GM12864 (cell line): ENCODE data around the gene MEF2C.

Experiments used
- DNase-seq: peaks from one replicate; pipeline ENCODE4 v3.0.0-alpha.2; 2011; ENCODE audit warnings: low read depth
- H3K4me3 ChIP-seq: 2 replicates; pipeline ENCODE4 v1.5.1; 2011; ENCODE audit warnings: mild to moderate bottlenecking, low read depth, low read length, control low read depth
- CTCF ChIP-seq: IDR thresholded peaks from 2 replicates; pipeline ENCODE4 v1.5.1; 2011; ENCODE audit warnings: low read depth, mild to moderate bottlenecking, moderate library complexity, low read length, control low read depth, inconsistent platforms; ENCODE audit errors: missing control alignments

MEF2C gene

GRCh38 chr5:88689668-88690408, 193.1 kb downstream of the MEF2C start:
- TF ChIP-seq CTCF: no peak
- DNase-seq: no peak
- no peak overlapping the region for H3K4me3 ChIP-seq

DNA sequence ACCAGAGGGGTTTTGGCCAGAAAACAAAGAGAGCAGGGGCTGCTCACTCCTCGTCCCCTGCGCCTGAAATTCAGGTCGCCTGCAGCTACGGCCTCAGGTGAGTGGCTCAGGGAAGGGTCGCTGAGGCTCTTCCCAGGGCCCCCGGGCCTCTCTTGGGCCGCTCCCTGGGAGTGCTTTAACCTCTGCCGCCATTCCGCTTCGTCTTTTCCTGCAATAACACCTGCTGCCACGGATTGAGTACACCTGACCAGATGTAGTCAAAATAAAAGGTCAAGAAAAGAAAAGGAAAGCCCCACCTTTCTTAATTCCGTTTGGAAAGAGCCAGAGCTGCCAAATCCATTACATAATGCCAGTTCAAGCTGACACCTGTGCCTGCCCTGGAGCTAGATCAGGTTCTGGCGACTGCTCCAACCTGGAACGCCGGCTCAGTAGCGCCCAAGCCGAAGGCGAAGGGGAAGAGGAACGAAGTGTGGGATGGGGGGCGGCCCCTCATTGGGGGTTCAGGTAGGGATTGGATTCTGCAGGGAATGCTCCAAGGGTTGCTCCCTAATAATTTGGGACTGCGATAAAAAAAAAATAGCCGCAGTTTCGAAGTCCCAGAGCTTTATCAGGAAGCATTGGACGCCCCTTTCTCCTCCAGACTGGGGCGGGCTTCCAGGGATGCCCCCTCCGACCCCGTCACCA, 193.9 kb downstream of the MEF2C start:
- no peak for TF ChIP-seq CTCF
- H3K4me3 ChIP-seq: no peak overlapping the region
- no peak for DNase-seq

GRCh38 chr5:88688156-88688983, 194.6 kb downstream of the MEF2C start:
- no peak for DNase-seq
- TF ChIP-seq CTCF: no peak
- no peak overlapping the region for H3K4me3 ChIP-seq

DNA sequence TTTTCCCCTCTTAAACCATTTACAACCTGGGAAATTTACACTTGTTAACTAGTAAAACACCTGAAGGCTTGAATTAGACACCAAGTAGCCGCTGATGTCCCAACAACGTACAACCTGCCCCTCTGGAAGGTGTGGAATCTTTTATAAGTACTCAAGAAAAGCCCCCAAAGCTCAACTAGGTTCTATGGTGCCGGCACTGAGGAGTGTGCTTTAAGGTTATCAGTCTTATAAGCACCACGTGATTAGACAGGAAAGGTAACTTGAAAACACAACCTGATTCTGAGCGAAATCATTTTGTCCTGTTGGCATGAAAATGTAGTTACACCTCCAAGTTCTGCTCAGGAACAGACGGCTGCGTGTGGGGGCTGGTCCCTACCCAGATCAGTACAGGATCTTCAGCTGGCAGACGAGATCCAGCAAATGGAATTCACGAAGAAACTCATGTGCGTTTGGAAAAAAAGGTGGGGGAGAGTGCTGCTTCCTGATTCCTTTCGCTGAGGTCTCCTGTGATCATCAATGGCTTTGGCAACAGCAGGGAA, 195.5 kb downstream of the MEF2C start:
- H3K4me3 ChIP-seq: no peak overlapping the region
- DNase-seq: no peak
- no peak for TF ChIP-seq CTCF

- H3K4me3 ChIP-seq: no peak overlapping the region
- DNase-seq: no peak
- TF ChIP-seq CTCF: no peak
Observed at GRCh38 chr5:88686726-88687125, 196.3 kb downstream of the MEF2C start.

DNA sequence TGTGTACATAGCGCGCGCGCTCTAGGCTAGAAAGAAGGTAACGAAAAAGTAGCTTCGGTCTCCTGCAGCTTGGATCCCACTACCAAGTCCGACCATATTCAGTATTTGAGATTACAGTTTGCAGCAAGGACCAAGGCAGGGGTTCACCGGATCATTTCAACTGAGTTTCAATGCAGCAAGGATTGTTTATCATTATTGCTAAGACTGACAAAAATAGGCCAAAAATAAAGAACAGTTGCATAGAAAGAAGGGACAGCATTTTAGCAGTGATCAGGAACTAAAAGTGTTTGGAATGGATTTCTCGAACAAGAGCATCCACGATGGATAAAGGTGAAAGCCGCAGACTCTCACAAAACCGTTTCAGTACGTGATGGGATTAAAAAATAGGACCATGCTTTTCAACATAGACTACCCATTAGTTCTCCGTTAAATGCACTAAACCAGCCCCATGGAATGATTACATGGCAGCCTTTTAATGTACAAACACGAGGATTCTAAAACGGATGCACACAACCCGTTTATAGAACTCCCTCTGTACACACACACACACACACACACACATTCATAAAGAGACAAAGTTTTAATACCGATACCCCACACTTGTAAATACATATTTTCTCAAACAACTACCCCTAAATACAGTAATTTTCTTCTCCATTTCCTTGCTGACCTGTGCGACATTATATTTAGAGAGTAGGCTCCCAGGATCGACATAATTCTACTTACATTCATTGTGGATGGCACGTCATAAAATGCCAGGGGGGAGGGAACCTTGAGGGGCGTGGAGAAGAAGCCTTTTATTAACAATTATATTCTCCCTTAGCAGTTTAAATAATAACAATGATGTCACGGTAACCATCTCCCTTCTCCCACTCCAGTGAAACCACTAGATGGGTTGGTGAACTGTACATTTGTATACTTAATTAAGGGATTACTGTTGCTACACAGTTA, 197.1 kb downstream of the MEF2C start:
- no peak for TF ChIP-seq CTCF
- no peak overlapping the region for H3K4me3 ChIP-seq
- no peak for DNase-seq
